Measurements from ENCODE around the gene PRAC1.

Gene PRAC1

GRCh38 chr17:48759288-48759687 is 37.0 kb upstream of the PRAC1 start:
- no peak for TF ChIP-seq CTCF (IDR thresholded peaks at IDR 0.05; ENCODE audit: insufficient read depth, low read depth, low read length, missing control alignments)

GRCh38 chr17:48757524-48757961 is 35.2 kb upstream of the PRAC1 start:
- no peak for TF ChIP-seq CTCF (IDR thresholded peaks at IDR 0.05; ENCODE audit: insufficient read depth, low read depth, low read length, missing control alignments)
- DNase-seq (ENCODE audit: low read depth), result no peak
- H3K4me3 ChIP-seq (ENCODE audit: low read length), result no peak overlapping the region

More at GRCh38 chr17:48759288-48759687, 37.0 kb upstream of the PRAC1 start:
- H3K4me3 ChIP-seq (ENCODE audit: low read length), result no peak overlapping the region
- no peak for DNase-seq (ENCODE audit: low read depth)

- H3K4me3 ChIP-seq (ENCODE audit: low read length), result no peak overlapping the region
- no peak for TF ChIP-seq CTCF (IDR thresholded peaks at IDR 0.05; ENCODE audit: insufficient read depth, low read depth, low read length, missing control alignments)
- no peak for DNase-seq (ENCODE audit: low read depth)
These were observed 34.5 kb upstream of the PRAC1 start for GRCh38 chr17:48756830-48757251.

GRCh38 chr17:48755356-48755755 is 33.0 kb upstream of the PRAC1 start:
- H3K4me3 ChIP-seq (ENCODE audit: low read length), result no peak overlapping the region
- no peak for DNase-seq (ENCODE audit: low read depth)
- TF ChIP-seq CTCF (IDR thresholded peaks at IDR 0.05; ENCODE audit: insufficient read depth, low read depth, low read length, missing control alignments), result no peak

- H3K4me3 ChIP-seq (ENCODE audit: low read length), result no peak overlapping the region
- no peak for TF ChIP-seq CTCF (IDR thresholded peaks at IDR 0.05; ENCODE audit: insufficient read depth, low read depth, low read length, missing control alignments)
- no peak for DNase-seq (ENCODE audit: low read depth)
These were observed 32.4 kb upstream of the PRAC1 start for GRCh38 chr17:48754500-48755261.

GRCh38 chr17:48753794-48754499 is 31.6 kb upstream of the PRAC1 start:
- no peak for DNase-seq (ENCODE audit: low read depth)
- H3K4me3 ChIP-seq (ENCODE audit: low read length), result no peak overlapping the region
- no peak for TF ChIP-seq CTCF (IDR thresholded peaks at IDR 0.05; ENCODE audit: insufficient read depth, low read depth, low read length, missing control alignments)

All from epithelial cell of esophagus (primary cell).